SK-N-SH treated with all-trans-retinoic acid at 6 μM for 48 hours (cell line): ENCODE data around the gene ARRDC1.

Experiments
- ARNTL ChIP-seq: fragments of 450-650 bp; formaldehyde crosslinking; IDR thresholded peaks from 2 replicates; pipeline ENCODE4 v1.5.0; 2020; ENCODE audit warnings: low read depth, mild to moderate bottlenecking, moderate library complexity, borderline replicate concordance
- CREB5 ChIP-seq: fragments of 250-450 bp; sonication (Bioruptor Pico); IDR thresholded peaks from 2 replicates; pipeline ENCODE4 v1.5.1; 2020; ENCODE audit warnings: low read depth, mild to moderate bottlenecking, moderate library complexity
- CSDC2 ChIP-seq: fragments of 250-450 bp; sonication (Bioruptor Pico); IDR thresholded peaks from 2 replicates; pipeline ENCODE4 v1.5.0; 2020; ENCODE audit warnings: mild to moderate bottlenecking, moderate library complexity
- GLIS3 ChIP-seq: fragments of 250-450 bp; sonication (Bioruptor Pico); IDR thresholded peaks from 2 replicates; pipeline ENCODE4 v1.5.0; 2020; ENCODE audit warnings: mild to moderate bottlenecking, moderate library complexity
- OSR1 ChIP-seq: fragments of 250-450 bp; sonication (Bioruptor Pico); IDR thresholded peaks from 2 replicates; pipeline ENCODE4 v1.8.0; 2022; ENCODE audit warnings: moderate library complexity, mild to moderate bottlenecking, inconsistent platforms
- RARB ChIP-seq: fragments of 250-450 bp; sonication (Bioruptor Pico); IDR thresholded peaks from 2 replicates; pipeline ENCODE4 v1.8.0; 2021; ENCODE audit warnings: mild to moderate bottlenecking, moderate library complexity
- TOX ChIP-seq: fragments of 250-450 bp; sonication (Bioruptor Pico); IDR thresholded peaks from 2 replicates; pipeline ENCODE4 v1.8.0; 2021; ENCODE audit warnings: mild to moderate bottlenecking, moderate library complexity, borderline replicate concordance
- ZC3H10 ChIP-seq: fragments of 250-450 bp; sonication (Bioruptor Pico); IDR thresholded peaks from 2 replicates; pipeline ENCODE4 v1.5.1; 2021; ENCODE audit warnings: mild to moderate bottlenecking, moderate library complexity
- ZFP30 ChIP-seq: fragments of 450-650 bp; formaldehyde crosslinking; IDR thresholded peaks from 2 replicates; pipeline ENCODE4 v1.5.0; 2022; ENCODE audit warnings: mild to moderate bottlenecking, moderate library complexity
- TF ChIP-seq, protein P1 (sequence below): fragments of 250-450 bp; sonication (Bioruptor Pico); IDR thresholded peaks from 2 replicates; pipeline ENCODE4 v1.5.0; 2020; ENCODE audit warnings: mild to moderate bottlenecking, moderate library complexity
- TF ChIP-seq, protein P2 (sequence below): fragments of 250-450 bp; sonication (Bioruptor Pico); IDR thresholded peaks from 2 replicates; pipeline ENCODE4 v1.8.0; 2020; ENCODE audit warnings: mild to moderate bottlenecking, moderate library complexity, borderline replicate concordance
- TF ChIP-seq, protein P3 (sequence below): fragments of 250-450 bp; sonication (Bioruptor Pico); IDR thresholded peaks from 2 replicates; pipeline ENCODE4 v1.5.1; 2021; ENCODE audit warnings: mild to moderate bottlenecking, moderate library complexity
- TF ChIP-seq, protein P4 (sequence below): fragments of 250-450 bp; sonication (Bioruptor Pico); IDR thresholded peaks from 2 replicates; pipeline ENCODE4 v1.8.0; 2021; ENCODE audit warnings: low read depth, mild to moderate bottlenecking, moderate library complexity, borderline replicate concordance

GRCh38 chr9:137586854-137587253, 18.6 kb upstream of the ARRDC1 start:
- TF ChIP-seq, protein P1, sequence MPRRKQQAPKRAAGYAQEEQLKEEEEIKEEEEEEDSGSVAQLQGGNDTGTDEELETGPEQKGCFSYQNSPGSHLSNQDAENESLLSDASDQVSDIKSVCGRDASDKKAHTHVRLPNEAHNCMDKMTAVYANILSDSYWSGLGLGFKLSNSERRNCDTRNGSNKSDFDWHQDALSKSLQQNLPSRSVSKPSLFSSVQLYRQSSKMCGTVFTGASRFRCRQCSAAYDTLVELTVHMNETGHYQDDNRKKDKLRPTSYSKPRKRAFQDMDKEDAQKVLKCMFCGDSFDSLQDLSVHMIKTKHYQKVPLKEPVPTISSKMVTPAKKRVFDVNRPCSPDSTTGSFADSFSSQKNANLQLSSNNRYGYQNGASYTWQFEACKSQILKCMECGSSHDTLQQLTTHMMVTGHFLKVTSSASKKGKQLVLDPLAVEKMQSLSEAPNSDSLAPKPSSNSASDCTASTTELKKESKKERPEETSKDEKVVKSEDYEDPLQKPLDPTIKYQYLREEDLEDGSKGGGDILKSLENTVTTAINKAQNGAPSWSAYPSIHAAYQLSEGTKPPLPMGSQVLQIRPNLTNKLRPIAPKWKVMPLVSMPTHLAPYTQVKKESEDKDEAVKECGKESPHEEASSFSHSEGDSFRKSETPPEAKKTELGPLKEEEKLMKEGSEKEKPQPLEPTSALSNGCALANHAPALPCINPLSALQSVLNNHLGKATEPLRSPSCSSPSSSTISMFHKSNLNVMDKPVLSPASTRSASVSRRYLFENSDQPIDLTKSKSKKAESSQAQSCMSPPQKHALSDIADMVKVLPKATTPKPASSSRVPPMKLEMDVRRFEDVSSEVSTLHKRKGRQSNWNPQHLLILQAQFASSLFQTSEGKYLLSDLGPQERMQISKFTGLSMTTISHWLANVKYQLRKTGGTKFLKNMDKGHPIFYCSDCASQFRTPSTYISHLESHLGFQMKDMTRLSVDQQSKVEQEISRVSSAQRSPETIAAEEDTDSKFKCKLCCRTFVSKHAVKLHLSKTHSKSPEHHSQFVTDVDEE (CRISPR knock-in tag) = no peak
- TF ChIP-seq ZC3H10 (CRISPR knock-in tag) = no peak
- TF ChIP-seq, protein P2, sequence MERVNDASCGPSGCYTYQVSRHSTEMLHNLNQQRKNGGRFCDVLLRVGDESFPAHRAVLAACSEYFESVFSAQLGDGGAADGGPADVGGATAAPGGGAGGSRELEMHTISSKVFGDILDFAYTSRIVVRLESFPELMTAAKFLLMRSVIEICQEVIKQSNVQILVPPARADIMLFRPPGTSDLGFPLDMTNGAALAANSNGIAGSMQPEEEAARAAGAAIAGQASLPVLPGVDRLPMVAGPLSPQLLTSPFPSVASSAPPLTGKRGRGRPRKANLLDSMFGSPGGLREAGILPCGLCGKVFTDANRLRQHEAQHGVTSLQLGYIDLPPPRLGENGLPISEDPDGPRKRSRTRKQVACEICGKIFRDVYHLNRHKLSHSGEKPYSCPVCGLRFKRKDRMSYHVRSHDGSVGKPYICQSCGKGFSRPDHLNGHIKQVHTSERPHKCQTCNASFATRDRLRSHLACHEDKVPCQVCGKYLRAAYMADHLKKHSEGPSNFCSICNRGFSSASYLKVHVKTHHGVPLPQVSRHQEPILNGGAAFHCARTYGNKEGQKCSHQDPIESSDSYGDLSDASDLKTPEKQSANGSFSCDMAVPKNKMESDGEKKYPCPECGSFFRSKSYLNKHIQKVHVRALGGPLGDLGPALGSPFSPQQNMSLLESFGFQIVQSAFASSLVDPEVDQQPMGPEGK (CRISPR knock-in tag) = no peak
- no peak for TF ChIP-seq ARNTL
- TF ChIP-seq OSR1 = no peak
- TF ChIP-seq, protein P3, sequence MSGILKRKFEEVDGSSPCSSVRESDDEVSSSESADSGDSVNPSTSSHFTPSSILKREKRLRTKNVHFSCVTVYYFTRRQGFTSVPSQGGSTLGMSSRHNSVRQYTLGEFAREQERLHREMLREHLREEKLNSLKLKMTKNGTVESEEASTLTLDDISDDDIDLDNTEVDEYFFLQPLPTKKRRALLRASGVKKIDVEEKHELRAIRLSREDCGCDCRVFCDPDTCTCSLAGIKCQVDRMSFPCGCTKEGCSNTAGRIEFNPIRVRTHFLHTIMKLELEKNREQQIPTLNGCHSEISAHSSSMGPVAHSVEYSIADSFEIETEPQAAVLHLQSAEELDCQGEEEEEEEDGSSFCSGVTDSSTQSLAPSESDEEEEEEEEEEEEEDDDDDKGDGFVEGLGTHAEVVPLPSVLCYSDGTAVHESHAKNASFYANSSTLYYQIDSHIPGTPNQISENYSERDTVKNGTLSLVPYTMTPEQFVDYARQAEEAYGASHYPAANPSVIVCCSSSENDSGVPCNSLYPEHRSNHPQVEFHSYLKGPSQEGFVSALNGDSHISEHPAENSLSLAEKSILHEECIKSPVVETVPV (CRISPR knock-in tag) = no peak
- no peak for TF ChIP-seq CREB5 (CRISPR knock-in tag)
- no peak for TF ChIP-seq RARB (CRISPR knock-in tag)
- TF ChIP-seq, protein P4, sequence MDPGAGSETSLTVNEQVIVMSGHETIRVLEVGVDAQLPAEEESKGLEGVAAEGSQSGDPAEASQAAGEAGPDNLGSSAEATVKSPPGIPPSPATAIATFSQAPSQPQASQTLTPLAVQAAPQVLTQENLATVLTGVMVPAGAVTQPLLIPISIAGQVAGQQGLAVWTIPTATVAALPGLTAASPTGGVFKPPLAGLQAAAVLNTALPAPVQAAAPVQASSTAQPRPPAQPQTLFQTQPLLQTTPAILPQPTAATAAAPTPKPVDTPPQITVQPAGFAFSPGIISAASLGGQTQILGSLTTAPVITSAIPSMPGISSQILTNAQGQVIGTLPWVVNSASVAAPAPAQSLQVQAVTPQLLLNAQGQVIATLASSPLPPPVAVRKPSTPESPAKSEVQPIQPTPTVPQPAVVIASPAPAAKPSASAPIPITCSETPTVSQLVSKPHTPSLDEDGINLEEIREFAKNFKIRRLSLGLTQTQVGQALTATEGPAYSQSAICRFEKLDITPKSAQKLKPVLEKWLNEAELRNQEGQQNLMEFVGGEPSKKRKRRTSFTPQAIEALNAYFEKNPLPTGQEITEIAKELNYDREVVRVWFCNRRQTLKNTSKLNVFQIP = no peak
- no peak for TF ChIP-seq CSDC2
- no peak for TF ChIP-seq TOX (CRISPR knock-in tag)
- no peak for TF ChIP-seq ZFP30
- TF ChIP-seq GLIS3 = no peak
